Chondrocyte (in vitro differentiated cells): ENCODE results near the gene PHYH. TPM values are rescaled to one million over a fixed set of nuclear protein-coding genes. Genes with fewer than 3 reads are reported as not detected.

Source experiments
- DNase-seq: peaks from one replicate; pipeline ENCODE4 v3.0.0; 2021; ENCODE audit warnings: mixed read lengths, low spot score
- H3K27ac Mint-ChIP-seq: one replicate; pipeline ENCODE4 v1.8.0; 2021; ENCODE audit warnings: mild to moderate bottlenecking, moderate library complexity, mixed read lengths; ENCODE audit not compliant: unreplicated experiment
- H3K27me3 Mint-ChIP-seq: 2 replicates; pipeline ENCODE4 v1.8.0; 2021; ENCODE audit warnings: low read depth, mixed read lengths
- H3K36me3 Mint-ChIP-seq: 2 replicates; pipeline ENCODE4 v1.8.0; 2021; ENCODE audit warnings: low read depth, mixed read lengths
- H3K4me1 Mint-ChIP-seq: 2 replicates; pipeline ENCODE4 v1.8.0; 2021; ENCODE audit warnings: low read depth, mild to moderate bottlenecking, mixed read lengths
- H3K4me3 Mint-ChIP-seq: one replicate; pipeline ENCODE4 v1.8.0; 2021; ENCODE audit warnings: mild to moderate bottlenecking, moderate library complexity, mixed read lengths; ENCODE audit not compliant: unreplicated experiment
- H3K9me3 Mint-ChIP-seq: 2 replicates; pipeline ENCODE4 v1.8.0; 2021; ENCODE audit warnings: low read depth, mixed read lengths
- CTCF ChIP-seq: fragments of 200-600 bp; sonication (generic); IDR thresholded peaks from 2 replicates; pipeline ENCODE4 v1.5.0; 2021; ENCODE audit warnings: antibody characterized with exemption, mild to moderate bottlenecking, moderate library complexity
- total RNA-seq: library from RNA; stranded (reverse); gene quantifications from 3 replicates; pipeline ENCODE4 v1.2.1, GENCODE V29; 2021

Gene PHYH
- total RNA-seq, 1 donor from 2014 or later, result 24.9 TPM

GRCh38 chr10:13346283-13347042 is 46.6 kb upstream of the PHYH start:
- DNase-seq, result no peak
- no peaks in the 10 kb centered on the region for H3K9me3 Mint-ChIP-seq
- peak overlapping the region; percentile 74 for H3K4me3 Mint-ChIP-seq
- H3K36me3 Mint-ChIP-seq, result peaks cover 2% of the 10 kb centered on the region
- H3K27ac Mint-ChIP-seq, result peak overlapping the region; percentile 94
- no peak for TF ChIP-seq CTCF
- H3K4me1 Mint-ChIP-seq, result peaks cover 40% of the 10 kb centered on the region
- peaks cover 5% of the 10 kb centered on the region for H3K27me3 Mint-ChIP-seq

GRCh38 chr10:13340626-13341376 is 40.9 kb upstream of the PHYH start:
- peaks cover 5% of the 10 kb centered on the region for H3K36me3 Mint-ChIP-seq
- no peaks in the 10 kb centered on the region for H3K27me3 Mint-ChIP-seq
- no peaks in the 10 kb centered on the region for H3K9me3 Mint-ChIP-seq
- TF ChIP-seq CTCF, result no peak
- H3K4me1 Mint-ChIP-seq, result peaks cover 22% of the 10 kb centered on the region
- no peak overlapping the region for H3K4me3 Mint-ChIP-seq
- DNase-seq, result no peak
- no peak overlapping the region for H3K27ac Mint-ChIP-seq

GRCh38 chr10:13340068-13340467 is 40.2 kb upstream of the PHYH start:
- Mint-ChIP-seq H3K27me3 (no peaks in the 10 kb centered on the region), H3K9me3 (no peaks in the 10 kb centered on the region), H3K36me3 (peaks cover 5% of the 10 kb centered on the region), H3K4me1 (peaks cover 15% of the 10 kb centered on the region), H3K27ac (no peak overlapping the region), H3K4me3 (no peak overlapping the region)
- TF ChIP-seq CTCF, result no peak
- DNase-seq, result no peak

GRCh38 chr10:13338390-13339110 is 38.7 kb upstream of the PHYH start:
- no peak overlapping the region for H3K4me3 Mint-ChIP-seq
- DNase-seq, result no peak
- TF ChIP-seq CTCF, result no peak
- H3K27me3 Mint-ChIP-seq, result no peaks in the 10 kb centered on the region
- H3K9me3 Mint-ChIP-seq, result no peaks in the 10 kb centered on the region
- H3K4me1 Mint-ChIP-seq, result peaks cover 9% of the 10 kb centered on the region
- H3K27ac Mint-ChIP-seq, result no peak overlapping the region
- H3K36me3 Mint-ChIP-seq, result peaks cover 8% of the 10 kb centered on the region

GRCh38 chr10:13337827-13338196 is 37.9 kb upstream of the PHYH start:
- DNase-seq, result no peak
- Mint-ChIP-seq H3K4me1 (peaks cover 9% of the 10 kb centered on the region), H3K36me3 (peaks cover 9% of the 10 kb centered on the region), H3K27ac (no peak overlapping the region), H3K9me3 (no peaks in the 10 kb centered on the region), H3K27me3 (no peaks in the 10 kb centered on the region), H3K4me3 (no peak overlapping the region)
- no peak for TF ChIP-seq CTCF
